HG02763 (cell line): ENCODE results near the gene UNC13B.
"Not testable (repeated sequence)": the region's sequence is repeated elsewhere in the genome, so short reads cannot be mapped to it uniquely, and the experiment has no call there.

Experiments
- ATAC-seq: cut with Tn5 transposase; IDR thresholded peaks from one replicate; pipeline ENCODE4 v1.9.1; 2021; ENCODE audit warnings: mild to moderate bottlenecking, moderate library complexity; ENCODE audit not compliant: unreplicated experiment

UNC13B gene

DNA sequence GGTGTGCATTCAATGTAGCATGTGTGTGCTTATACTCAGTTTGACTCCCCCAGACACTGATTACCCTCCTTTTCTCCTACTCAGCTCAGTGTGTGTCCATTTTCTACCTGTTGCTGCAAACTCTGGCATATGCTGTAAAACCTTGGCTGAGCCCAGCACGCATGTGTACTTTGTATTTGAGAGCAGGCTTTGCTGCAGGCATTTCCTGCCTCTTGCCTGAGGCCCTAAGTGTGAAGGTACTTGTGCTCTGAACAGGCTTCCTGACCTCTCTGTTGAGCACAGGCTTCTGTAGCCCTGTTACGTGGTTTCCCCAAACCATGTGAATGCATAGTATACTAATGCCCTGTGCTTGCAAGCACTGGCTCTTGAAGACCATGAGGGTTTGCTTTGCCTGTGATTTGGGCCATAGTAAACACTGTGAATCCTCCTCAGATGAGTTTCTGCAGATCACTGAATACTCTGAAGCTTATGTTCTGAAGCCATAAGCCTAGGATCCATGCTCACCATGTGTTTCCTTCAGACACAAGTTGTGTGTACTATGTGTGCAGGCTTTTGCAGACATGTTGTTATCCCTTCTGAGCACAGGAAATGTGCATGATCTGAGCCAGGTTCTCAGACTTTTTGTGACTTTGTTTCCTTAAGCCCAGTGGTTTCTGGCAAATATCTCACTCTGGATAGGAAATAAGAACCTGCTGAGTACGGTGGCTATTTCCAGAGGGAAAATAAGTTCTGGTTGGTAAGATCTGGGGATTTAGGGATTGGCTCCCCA lies 203.2 kb downstream of the UNC13B start:
- no peak for ATAC-seq

DNA sequence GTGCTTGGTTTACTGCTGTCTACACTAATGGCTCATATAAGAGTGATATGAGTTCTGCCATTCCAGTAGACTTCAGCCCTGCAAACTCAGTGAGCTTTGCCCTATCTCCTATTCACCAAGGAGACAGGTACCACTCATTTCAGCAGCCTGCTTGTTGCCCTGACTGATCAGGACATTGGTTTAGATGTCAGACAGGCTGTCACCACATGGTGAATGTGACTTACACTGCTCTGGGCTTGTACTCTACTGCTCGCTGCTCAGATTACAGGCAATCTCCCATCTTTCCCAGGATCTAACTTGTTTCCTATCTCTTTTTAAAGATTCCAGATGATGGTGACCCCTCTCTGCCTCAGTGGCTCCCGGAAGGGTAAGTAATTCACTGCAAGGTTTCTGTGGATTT lies 204.8 kb downstream of the UNC13B start:
- no peak for ATAC-seq

DNA sequence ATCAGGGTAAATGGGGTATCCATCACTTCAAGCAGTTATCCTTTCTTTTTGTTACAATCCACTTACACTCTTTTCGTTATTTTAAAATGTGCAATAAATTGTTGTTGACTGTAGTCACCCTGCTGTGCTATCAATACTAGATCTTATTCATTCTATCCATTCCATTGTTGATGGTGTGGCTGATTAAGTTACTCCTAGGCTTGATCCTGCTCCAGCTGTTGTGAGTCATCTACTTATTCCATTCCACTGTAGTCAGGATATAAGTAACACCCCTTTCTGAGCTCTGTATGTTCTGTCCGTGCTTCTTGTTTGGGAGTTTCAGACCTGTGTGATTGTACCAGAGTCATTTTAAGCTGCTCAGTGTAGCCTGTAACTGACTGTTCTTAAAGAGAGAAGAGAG lies 205.6 kb downstream of the UNC13B start:
- ATAC-seq = no peak

DNA sequence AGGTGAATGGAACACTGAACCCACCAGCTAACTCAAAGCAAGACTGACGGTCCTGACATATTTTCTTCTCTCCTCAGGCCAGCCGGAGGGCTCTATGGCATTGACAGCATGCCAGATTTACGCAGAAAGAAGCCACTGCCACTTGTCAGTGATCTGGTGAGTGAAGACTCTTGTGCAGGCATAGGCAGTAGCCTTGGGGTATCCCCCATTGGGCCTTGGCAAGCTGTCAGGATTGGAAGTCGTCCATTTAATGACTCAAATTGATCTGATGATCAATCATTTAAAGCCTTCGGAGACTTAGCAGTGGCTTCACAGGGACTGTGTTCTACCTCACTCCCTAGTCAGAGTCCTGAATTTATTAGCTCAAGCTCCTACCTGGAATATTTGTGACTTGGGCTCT lies 208.4 kb downstream of the UNC13B start:
- ATAC-seq = no peak

DNA sequence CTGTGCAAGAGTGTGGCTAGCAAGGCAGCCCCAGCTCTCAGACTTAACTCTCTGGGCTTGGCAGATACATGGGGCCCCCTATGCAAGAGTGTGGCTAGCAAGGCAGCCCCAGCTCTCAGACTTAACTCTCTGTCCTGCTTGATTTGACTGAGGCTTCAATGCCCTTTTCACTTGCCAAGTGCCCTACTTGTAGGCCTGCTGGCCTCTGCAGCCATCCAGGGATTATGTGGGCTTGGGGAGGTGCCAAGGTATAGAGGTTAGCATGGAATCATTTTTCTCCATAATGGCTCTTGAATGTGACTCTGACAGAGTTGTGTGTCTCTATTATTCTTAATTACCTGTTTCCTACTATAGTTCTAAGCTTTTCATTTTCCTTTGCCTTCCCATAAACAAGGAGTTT lies 212.6 kb downstream of the UNC13B start:
- ATAC-seq = no peak

DNA sequence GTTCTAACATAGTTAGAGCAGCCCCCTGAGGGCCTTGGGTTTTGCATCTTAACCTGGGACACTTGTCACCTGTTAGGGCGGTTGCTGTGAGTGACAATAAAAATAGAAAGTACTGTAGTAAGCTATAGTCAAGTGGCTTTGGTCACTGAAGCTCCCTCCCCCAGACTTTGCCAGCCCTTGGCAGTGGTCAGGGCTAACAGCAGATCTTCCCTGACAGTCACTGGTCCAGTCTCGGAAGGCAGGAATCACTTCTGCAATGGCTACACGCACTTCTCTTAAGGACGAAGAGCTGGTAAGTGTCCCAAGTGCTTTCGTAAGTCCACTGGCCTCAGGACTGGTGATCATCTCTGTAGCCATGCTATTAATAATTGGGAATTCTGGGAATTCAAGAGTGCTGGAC lies 213.1 kb downstream of the UNC13B start:
- ATAC-seq = no peak

DNA sequence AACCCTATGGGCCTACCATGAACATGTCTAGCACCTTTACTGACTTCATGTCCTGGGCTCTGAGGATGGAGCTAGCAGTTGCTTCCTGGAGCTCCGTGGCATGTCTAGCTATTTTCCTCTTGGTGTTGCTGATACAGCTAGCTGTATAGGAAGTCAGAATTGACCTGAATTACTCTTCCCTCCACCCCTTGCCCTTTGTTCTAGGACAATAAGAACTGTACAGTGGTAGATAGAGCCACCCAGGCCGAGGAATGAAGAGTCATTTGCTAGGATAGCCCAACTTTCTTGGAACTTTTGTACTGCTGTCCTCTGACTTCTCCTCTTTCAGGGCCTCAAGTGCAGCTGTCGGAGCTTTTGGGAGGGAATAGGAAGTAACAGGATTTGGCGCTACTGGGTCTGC lies 218.2 kb downstream of the UNC13B start:
- no peak for ATAC-seq

DNA sequence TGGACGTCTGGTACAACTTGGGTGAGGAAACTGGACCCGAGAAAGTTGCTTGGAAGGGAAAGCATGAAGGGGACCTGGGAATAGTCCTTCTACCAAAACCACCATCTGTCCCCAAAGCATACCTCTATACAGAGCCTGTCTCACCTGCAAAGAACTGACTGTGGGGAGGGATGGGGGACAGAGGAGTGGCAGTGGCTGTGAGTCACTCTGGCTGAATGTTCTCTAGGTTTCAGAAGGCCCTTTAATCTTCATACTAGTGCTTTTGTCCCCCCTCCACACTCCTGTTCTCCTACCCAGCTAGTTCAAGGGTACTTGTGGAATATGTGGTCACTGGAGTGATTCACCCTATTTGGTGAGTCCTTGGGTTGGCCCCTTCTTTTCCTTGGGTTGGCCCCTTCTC lies 218.8 kb downstream of the UNC13B start:
- no peak for ATAC-seq

DNA sequence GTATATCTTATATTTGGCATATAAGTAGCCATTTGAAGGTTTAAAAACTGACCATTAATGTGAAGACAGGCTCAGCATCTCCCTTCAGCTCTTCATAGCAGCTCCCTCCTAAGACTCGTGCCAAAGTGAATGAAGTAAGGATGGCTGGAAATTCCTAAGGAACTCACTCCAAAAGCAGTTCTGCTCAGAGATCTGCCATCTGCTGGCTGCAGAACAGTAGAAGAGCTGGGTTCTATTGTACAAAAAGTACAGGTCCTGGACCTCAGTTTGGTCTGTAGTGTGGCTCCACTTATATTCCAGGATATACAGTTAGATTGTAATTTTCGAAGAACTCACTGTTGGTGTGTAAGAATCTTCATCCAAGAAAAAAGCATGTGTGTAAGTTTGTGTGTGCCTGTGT lies 223.2 kb downstream of the UNC13B start:
- ATAC-seq = no peak

DNA sequence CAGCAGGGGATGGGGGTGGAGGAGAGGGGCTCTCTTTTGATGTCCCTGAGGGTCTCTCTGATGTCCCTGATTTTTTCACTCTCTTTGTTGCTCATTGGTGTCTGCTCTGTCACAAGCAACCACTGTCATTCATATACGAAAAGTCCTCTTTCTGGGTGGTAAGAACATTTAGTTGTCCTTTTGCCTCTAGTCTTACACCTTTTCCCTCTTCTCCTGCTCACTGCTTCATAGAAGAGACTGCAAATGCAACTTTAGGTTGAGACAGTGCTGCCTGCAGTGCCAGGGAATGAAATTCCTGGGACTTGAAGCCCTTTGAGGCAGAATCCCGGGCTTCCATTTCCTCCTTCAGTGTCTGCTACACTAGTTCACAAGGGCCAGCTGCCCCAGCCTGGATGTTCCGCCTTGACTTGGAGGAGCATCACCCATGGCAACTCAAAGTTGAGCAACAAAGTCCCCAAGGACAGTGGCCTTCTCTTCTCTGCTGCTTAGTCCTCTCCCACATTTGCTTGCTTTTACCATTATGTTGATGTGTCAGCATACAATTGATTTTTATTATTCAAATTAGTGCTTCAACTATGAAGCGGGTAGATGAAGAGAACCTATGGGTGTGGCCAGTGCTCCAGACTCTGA lies 233.4 kb downstream of the UNC13B start:
- no peak for ATAC-seq

DNA sequence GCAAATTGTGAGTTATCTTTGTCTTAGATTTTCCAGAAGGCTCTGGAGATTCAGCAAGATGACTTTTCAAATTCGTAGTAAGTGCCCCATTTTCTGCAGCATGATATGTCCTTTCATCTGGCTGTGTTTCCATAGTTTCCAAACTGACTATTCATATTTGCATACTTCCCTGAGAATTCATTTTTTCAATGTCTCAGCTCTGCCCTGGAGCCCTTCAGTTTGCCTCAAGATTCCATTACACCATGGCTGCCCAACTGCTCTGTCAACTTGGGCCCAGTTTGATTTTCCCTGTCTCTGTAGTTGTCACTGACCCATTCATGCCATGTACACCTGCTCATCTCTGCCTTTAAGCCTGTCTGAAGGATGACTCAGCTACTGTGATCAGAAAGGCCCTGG lies 233.9 kb downstream of the UNC13B start:
- no peak for ATAC-seq

DNA sequence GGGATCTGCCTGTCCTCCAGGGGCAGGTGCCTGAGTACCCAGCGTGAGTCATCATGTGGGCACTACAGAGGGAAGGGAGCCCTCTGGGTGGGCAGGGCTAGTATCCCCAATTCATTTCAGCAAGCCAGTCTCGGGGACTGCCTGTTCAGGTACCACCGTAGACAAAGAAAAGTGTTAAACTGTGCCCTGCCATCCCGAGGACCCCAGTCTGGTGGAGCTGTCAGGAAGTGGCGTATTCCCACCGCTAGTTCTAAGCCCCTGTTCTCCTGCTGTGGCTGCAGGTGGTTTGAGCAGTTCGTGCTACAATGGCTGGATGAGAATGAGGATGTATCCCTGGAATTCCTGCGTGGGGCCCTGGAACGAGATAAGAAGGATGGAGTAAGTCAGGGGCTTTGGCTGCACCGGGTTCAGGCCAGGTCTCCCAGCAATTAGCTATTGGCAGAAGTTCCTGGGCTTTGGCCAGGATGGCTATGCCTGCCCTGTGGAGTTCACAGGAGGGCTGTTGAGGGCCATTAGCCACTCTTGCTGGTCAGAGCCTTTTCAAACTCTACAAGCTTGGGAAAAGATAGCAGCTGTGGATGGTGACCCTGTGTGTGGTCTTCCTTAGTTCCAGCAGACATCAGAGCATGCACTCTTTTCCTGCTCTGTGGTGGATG lies 234.9 kb downstream of the UNC13B start:
- ATAC-seq = no peak

DNA sequence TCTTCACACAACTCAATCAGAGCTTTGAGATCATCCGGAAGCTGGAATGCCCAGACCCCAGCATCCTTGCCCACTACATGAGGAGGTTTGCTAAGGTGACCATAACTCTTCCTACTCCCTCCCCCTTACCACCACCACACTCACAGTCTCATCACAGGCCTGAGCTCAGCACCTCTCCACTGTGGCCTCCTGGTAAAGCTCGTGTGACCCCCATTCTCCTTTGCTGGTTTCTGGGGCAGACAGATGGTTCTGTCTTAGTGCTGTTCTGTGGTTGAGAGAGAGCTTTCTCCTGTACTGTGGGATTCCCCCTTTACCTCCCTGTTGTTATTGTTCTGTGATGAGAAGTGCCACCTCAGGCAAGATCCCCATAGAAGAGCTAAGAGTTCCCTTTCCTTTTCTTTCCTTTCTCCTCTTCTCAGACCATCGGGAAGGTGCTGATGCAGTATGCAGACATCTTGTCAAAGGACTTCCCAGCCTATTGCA lies 235.4 kb downstream of the UNC13B start:
- no peak for ATAC-seq

DNA sequence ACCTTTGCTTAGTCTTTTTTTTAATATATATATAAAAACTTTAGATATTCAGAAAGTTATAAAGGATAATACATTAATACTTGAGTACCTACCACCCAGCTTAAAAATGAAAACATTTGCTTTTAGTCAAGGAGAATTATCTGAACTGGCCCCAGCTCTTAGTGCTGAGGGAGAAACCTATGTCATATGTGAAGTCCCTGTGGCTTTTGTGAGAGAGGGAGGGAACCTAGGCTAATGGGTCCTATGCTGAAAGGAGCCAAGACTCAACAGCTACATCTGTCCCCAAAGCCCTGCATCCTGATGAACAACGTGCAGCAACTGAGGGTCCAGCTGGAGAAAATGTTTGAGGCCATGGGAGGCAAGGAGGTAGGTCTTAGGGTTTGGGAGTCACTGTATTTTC lies 236.1 kb downstream of the UNC13B start:
- ATAC-seq = no peak

DNA sequence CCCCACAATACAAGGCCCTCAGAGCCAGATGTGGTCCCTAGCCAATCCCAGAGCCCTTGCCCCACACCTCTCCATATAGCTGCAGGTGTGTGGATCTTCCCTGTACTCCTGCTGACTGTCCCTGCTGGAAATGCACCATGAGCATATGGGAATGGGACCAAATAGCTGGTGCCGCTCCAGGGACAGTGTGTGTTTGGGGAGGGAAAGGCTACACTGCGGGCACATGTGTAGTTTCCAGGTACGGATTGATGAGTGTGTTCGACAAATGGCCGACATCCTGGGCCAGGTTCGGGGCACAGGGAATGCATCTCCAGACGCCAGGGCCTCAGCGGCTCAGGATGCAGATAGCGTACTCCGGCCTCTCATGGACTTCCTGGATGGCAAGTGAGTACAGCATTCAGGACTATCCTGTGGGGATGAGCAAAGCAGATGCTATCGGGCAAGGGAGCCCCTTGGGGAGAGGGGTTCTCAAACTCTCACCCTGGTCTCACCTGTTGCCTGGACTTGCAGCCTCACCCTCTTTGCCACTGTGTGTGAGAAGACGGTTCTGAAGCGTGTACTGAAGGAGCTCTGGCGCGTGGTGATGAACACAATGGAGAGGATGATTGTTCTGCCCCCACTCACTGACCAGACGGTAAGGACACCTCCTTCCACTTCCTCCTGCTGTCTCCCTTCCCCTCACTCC lies 237.0 kb downstream of the UNC13B start:
- ATAC-seq = no peak

DNA sequence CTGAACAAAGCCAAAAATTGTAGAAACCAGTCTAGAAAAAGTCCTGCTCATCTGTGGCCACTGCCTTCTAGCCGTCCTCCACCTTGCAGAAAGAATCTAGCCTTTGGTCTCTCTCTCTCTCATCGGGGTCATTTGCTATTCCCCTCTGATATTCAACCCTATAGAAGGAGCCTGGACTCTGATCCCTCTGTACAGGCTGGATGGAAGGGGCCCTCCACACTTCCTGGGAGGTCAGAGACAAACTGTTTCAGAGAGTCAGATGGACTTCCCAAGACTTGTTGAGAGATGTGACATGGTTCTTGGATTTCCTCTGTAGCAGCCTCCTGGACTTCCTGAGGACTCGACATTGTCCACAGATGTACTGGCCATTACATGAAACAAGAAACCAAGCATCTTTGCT lies 243.1 kb downstream of the UNC13B start:
- ATAC-seq = no peak

DNA sequence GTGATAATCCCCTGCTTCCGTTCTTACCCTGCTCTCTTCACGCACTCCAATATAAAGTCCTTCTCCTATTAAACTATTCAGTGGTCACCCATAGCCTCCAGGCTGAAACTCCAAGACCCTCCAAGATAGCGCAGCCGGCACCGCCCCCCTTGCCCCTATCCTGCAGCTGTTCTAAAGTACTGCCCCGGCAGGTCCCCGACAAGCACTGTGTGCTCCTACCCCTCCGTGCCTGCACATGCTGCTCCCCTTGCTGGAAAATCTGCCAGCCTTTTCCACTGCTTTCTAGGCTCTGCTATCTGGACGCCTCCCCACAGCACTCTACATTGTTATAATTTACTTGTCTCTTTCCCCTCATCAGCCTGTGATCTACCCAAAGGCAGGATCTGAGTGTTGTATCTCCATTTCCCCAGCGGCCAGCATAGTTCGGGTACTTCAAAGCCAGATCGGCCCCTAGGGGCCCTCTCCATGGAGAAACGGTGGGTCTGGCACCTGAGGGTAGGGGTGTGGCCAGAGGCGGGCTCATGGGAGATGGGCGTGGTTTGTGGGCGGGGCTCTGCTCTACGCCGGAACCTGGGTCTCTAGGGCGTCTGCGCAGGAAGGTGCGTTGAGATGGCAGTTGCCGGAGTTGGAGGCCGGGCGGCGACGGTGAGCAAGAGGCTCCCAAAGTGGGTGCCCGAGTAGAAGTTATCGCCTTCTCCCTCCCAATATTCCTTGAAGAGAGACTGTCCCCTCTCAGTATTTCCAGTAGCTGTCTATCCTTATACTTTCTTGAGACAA lies 244.6 kb downstream of the UNC13B start:
- ATAC-seq = no peak

DNA sequence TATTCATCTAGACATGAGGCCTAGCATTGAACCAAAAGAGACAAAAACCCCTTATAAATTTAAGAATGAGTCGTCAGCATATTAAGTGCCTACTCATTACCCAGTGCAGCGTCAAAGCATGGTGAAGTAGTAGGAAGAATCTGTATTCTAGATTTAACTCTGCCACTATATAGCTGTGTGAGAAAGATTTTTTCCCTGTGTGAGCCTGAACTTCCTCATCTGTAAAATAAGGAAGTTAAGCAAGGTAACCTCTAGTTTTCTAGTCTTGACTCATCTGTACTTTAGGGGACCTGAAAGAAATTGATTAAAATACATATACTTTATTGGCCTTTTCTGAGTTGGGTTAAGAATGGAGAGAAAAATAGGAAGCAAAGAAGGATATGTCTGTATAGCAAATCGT lies 246.0 kb downstream of the UNC13B start:
- no peak for ATAC-seq

DNA sequence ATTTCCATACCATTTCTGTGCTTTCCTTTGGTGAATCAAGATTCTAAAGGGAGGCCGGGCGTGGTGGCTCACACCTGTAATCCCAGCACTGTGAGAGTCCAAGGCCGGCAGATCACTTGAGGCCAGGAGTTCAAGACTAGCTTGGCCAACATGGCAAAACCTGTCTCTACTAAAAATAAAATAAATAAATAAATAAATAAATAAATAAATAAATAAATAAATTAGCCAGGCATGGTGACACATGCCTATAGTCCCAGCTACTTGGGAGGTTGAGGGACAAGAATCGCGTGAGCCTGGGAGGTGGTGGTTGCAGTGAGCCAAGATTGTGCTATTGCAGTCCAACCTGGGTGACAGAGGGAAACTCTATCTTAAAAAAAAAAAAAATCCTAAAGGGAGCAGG lies 247.6 kb downstream of the UNC13B start:
- ATAC-seq = not testable (repeated sequence)

DNA sequence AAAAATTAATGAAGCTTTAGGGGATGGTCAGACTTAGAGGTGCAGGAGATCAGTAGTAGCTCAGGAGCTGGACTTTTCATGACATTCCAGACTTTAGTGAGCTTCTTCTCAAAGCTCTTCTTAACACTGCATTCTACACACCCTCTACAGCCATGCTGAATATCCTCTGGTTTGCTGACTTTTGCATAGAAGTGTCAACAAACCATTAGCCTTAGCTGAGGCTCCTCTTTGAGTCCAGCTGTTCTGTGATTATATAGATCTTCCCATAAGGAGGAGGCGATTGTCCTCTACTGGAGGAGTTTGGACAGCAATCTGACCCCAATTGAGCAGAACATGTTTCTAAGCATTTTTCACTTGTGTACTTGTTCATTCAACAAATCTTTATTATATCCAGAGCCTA lies 253.1 kb downstream of the UNC13B start:
- ATAC-seq = no peak
